MCF 10A (cell line): ENCODE measurements around the gene ST6GAL2. TPM values are rescaled to one million over a fixed set of nuclear protein-coding genes. Genes with fewer than 3 reads are reported as not detected.

Experiments used
- BruUV-seq: library from RNA; stranded (reverse); fragments of 400-500 nt; replicated peaks from 2 replicates; lab custom pipeline; 2021; lab: Mats Ljungman, UMichigan
- CTCF ChIA-PET: fragments of 300-600 bp; sonication (Branson Sonifier 250); formaldehyde crosslinking; extraction: SDS; loops from one replicate; lab custom pipeline; 2021; ENCODE audit warnings: antibody characterized with exemption, inconsistent platforms; lab: Yijun Ruan, JAX
- POLR2A ChIA-PET: fragments of 300-600, 350-650 bp; sonication (Branson Sonifier 250); formaldehyde crosslinking; extraction: SDS; loops from one replicate; lab custom pipeline; 2020; ENCODE audit warnings: antibody characterized with exemption, inconsistent platforms; lab: Yijun Ruan, JAX
- DNase-seq: peaks from one replicate; pipeline ENCODE4 v3.0.0-alpha.2; 2018; ENCODE audit not compliant: unreplicated experiment
- H3K27ac Mint-ChIP-seq: one replicate; pipeline ENCODE4 v1.8.0; 2022; ENCODE audit warnings: mild to moderate bottlenecking, low read depth, mixed read lengths; ENCODE audit not compliant: unreplicated experiment
- H3K27me3 Mint-ChIP-seq: one replicate; pipeline ENCODE4 v1.8.0; 2022; ENCODE audit warnings: mixed read lengths; ENCODE audit not compliant: insufficient read depth, unreplicated experiment
- H3K36me3 Mint-ChIP-seq: one replicate; pipeline ENCODE4 v1.8.0; 2022; ENCODE audit warnings: mild to moderate bottlenecking, moderate library complexity, mixed read lengths; ENCODE audit not compliant: insufficient read depth, unreplicated experiment
- H3K4me1 Mint-ChIP-seq: one replicate; pipeline ENCODE4 v1.8.0; 2022; ENCODE audit warnings: mixed read lengths; ENCODE audit not compliant: insufficient read depth, unreplicated experiment
- H3K4me3 Mint-ChIP-seq: one replicate; pipeline ENCODE4 v1.8.0; 2022; ENCODE audit warnings: mild to moderate bottlenecking, moderate library complexity, mixed read lengths; ENCODE audit not compliant: unreplicated experiment
- H3K9me3 Mint-ChIP-seq: one replicate; pipeline ENCODE4 v1.8.0; 2022; ENCODE audit warnings: mixed read lengths; ENCODE audit not compliant: unreplicated experiment
- intact Hi-C: fragments of 100-400 bp; cut with micrococcal nuclease; formaldehyde crosslinking; loops from 2 replicates; pipeline ENCODE4 v1.14.1; 2022
- total RNA-seq: library from RNA; stranded (reverse); gene quantifications from 2 replicates; pipeline ENCODE4 v1.2.3, GENCODE V29; 2022
- TF ChIP-seq, protein P1 (sequence below): fragments of 200-600 bp; IDR thresholded peaks from one replicate; pipeline ENCODE4 v1.8.0; 2022; ENCODE audit warnings: antibody characterized with exemption, mild to moderate bottlenecking; ENCODE audit not compliant: unreplicated experiment

ST6GAL2 gene
- total RNA-seq, 1 experiment from 2014 or later, result 0.68 TPM

DNA sequence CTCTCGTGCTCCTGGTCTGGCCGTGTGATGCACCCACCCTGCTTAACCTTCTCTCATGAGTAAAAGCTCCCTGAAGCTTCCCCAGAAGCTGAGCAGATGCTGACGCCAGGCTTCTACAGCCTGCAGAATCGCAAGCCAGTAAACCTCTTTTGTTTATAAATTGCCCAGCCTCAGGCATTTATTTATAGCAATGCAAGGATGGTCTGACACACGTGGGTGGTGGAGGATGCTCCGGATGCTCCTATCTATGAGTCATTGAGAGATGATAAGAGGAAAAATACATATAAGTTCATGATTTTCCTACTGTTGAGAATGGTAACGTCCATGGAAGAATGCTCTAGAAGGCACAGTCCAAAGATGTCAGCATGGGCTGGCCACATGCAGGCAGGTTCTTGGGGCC lies 8.6 kb upstream of the ST6GAL2 start:
- BruUV-seq, result no TSS peak
- H3K9me3 Mint-ChIP-seq, result no peaks in the 10 kb centered on the region
- TF ChIP-seq, protein P1, sequence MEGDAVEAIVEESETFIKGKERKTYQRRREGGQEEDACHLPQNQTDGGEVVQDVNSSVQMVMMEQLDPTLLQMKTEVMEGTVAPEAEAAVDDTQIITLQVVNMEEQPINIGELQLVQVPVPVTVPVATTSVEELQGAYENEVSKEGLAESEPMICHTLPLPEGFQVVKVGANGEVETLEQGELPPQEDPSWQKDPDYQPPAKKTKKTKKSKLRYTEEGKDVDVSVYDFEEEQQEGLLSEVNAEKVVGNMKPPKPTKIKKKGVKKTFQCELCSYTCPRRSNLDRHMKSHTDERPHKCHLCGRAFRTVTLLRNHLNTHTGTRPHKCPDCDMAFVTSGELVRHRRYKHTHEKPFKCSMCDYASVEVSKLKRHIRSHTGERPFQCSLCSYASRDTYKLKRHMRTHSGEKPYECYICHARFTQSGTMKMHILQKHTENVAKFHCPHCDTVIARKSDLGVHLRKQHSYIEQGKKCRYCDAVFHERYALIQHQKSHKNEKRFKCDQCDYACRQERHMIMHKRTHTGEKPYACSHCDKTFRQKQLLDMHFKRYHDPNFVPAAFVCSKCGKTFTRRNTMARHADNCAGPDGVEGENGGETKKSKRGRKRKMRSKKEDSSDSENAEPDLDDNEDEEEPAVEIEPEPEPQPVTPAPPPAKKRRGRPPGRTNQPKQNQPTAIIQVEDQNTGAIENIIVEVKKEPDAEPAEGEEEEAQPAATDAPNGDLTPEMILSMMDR, result no peak

DNA sequence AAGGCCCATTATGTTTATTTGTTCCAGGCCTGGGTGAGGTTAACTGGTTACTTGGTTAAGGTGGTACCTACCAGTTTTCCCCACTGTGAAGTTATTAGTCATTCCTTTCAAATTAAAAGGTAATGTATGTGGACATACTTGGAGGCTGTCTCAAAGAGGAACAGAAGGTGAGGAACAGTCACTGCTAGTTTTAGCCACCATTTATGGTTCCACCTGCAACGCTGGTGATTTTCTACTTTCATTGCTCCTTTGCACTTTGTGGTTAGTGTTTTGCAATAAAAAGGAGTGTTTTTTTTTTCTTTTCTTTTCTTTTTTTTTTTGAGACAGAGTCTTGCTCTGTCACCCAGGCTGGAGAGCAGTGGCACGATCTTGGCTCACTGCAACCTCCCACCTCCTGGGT lies 6.1 kb upstream of the ST6GAL2 start:
- no peak for DNase-seq
- no peaks in the 10 kb centered on the region for H3K36me3 Mint-ChIP-seq
- ChIA-PET CTCF (no interaction called here), POLR2A (no interaction called here)
- no peaks in the 10 kb centered on the region for H3K9me3 Mint-ChIP-seq
- H3K4me1 Mint-ChIP-seq, result no peaks in the 10 kb centered on the region
- intact Hi-C loops, result no loop called here
- H3K4me3 Mint-ChIP-seq, result no peak overlapping the region
- TF ChIP-seq, protein P1, result no peak
- no peak overlapping the region for H3K27ac Mint-ChIP-seq
- H3K27me3 Mint-ChIP-seq, result no peaks in the 10 kb centered on the region
- no TSS peak for BruUV-seq

More for the DNA sequence above, 8.6 kb upstream of the ST6GAL2 start:
- H3K4me3 Mint-ChIP-seq, result no peak overlapping the region
- CTCF ChIA-PET, result no interaction called here
- DNase-seq, result no peak
- H3K27ac Mint-ChIP-seq, result no peak overlapping the region
- H3K4me1 Mint-ChIP-seq, result no peaks in the 10 kb centered on the region
- H3K36me3 Mint-ChIP-seq, result no peaks in the 10 kb centered on the region
- H3K27me3 Mint-ChIP-seq, result no peaks in the 10 kb centered on the region
- intact Hi-C loops, result no loop called here
- POLR2A ChIA-PET, result no interaction called here

DNA sequence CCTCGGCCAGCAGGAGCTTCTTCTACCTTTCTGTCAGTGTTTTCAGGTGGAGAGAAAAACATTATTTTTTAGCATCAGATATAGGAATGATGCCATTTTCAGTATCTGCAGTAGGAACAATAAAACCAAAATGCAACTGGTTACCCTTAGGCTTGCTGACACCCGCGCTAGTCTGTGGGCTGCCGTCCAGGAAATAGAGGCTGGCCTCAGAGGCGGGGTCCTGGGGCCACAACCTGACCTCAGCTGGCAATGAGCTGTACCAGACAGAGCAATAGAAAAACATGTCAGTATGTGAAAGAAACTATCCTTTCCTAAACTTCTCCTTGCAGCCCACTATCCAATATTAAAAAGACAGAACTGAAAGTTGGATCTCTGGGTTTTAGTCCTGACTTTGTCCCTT lies 4.6 kb upstream of the ST6GAL2 start:
- H3K9me3 Mint-ChIP-seq, result no peaks in the 10 kb centered on the region
- TF ChIP-seq, protein P1, result no peak
- peaks cover 8% of the 10 kb centered on the region for H3K27me3 Mint-ChIP-seq
- no peak overlapping the region for H3K4me3 Mint-ChIP-seq
- BruUV-seq, result no TSS peak
- intact Hi-C loops, result no loop called here
- peaks cover 4% of the 10 kb centered on the region for H3K4me1 Mint-ChIP-seq
- CTCF ChIA-PET, result interaction anchor here (0.6 kb wide), 1 partner anchor 1219 kb away, joined by 4 read pairs; no protein-coding TSS in a partner anchor
- POLR2A ChIA-PET, result no interaction called here
- no peaks in the 10 kb centered on the region for H3K36me3 Mint-ChIP-seq
- no peak overlapping the region for H3K27ac Mint-ChIP-seq
- DNase-seq, result no peak

DNA sequence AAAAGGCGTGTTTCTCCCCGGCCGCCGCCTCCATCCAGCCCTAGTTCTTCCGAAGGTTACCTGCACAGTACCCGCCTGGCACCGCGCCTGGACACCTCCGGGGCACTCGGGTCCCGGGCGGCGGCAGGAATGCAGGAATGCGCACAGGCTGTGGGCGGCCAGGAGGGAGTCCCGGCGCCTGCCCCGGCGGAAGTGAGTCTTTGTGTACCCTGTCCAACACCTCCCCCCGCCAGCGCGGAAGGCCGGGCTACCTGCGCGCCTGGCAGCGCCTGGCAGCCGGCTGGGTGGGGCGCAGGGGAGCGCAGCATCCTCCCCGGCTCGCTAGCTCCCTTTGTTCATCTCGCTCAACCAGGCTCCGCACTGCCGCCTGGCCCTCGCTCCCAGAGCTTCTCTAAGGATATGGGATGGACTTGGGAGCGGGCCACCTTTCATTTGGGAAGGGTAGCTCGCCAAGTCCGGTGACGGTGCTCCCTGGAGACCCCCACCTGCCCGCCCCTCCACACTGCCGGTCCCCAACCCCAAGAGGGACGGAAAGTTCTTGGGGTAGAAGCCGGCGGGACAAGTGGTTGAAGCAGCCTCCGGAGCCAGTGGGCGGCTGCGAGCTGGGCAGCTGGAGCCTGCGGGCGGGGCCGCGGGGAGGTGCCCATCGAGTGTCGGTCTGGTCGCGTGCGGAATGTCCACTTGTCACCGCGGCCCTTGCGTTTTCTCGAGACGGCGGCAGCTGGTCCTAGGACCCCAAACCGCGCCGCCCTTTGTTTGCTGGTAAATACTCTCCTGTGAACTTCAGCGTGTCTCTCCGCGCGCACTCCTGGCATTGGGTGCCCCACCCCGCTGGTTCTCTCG lies 1.2 kb upstream of the ST6GAL2 start:
- H3K4me1 Mint-ChIP-seq, result peaks cover 4% of the 10 kb centered on the region
- peak; percentile 18 for DNase-seq
- CTCF ChIA-PET, result interaction anchor here (0.6 to 1.1 kb wide), 6 partner anchors 18 to 848 kb away, joined by 3 read pairs; no protein-coding TSS in a partner anchor
- peak overlapping the region; percentile 66 for H3K4me3 Mint-ChIP-seq
- H3K27ac Mint-ChIP-seq, result no peak overlapping the region
- TF ChIP-seq, protein P1, result no peak
- H3K27me3 Mint-ChIP-seq, result peaks cover 27% of the 10 kb centered on the region
- POLR2A ChIA-PET, result interaction anchor here (0.9 to 1.0 kb wide), 2 partner anchors 14 to 24 kb away, joined by 3 read pairs; no protein-coding TSS in a partner anchor
- H3K36me3 Mint-ChIP-seq, result no peaks in the 10 kb centered on the region
- H3K9me3 Mint-ChIP-seq, result no peaks in the 10 kb centered on the region
- intact Hi-C loops, result no loop called here
- no TSS peak for BruUV-seq
